Neuronal stem cell (in vitro differentiated cells): ENCODE measurements around the gene PKNOX2.

Experiments used
- DNase-seq: peaks from one replicate; pipeline ENCODE4 v3.0.0-alpha.2; 2013; ENCODE audit warnings: low spot score
- H2AFZ ChIP-seq: one replicate; pipeline ENCODE4 v1.6.1; 2013; ENCODE audit warnings: mild to moderate bottlenecking, low read length, inconsistent platforms
- H2AK5ac ChIP-seq: 2 replicates; pipeline ENCODE4 v1.6.1; 2013; ENCODE audit warnings: low read depth, mild to moderate bottlenecking, inconsistent platforms, low read length, moderate library complexity, mixed read lengths
- H2BK120ac ChIP-seq: 2 replicates; pipeline ENCODE4 v1.6.1; 2013; ENCODE audit warnings: low read depth, mild to moderate bottlenecking, inconsistent platforms, low read length, moderate library complexity, mixed read lengths
- H2BK12ac ChIP-seq: one replicate; pipeline ENCODE4 v1.6.1; 2013; ENCODE audit warnings: low read length, inconsistent platforms
- H2BK15ac ChIP-seq: 2 replicates; pipeline ENCODE4 v1.6.1; 2013; ENCODE audit warnings: mild to moderate bottlenecking, low read length, inconsistent platforms, mixed read lengths
- H2BK5ac ChIP-seq: one replicate; pipeline ENCODE4 v1.6.1; 2013; ENCODE audit warnings: inconsistent platforms, mild to moderate bottlenecking, low read length, moderate library complexity
- H3K14ac ChIP-seq: one replicate; pipeline ENCODE4 v1.6.1; 2013; ENCODE audit warnings: low read length, inconsistent platforms
- H3K18ac ChIP-seq: 2 replicates; pipeline ENCODE4 v1.6.1; 2013; ENCODE audit warnings: low read length, inconsistent platforms
- H3K23ac ChIP-seq: 2 replicates; pipeline ENCODE4 v1.6.1; 2013; ENCODE audit warnings: low read depth, mild to moderate bottlenecking, mixed read lengths, low read length, inconsistent platforms; ENCODE audit not compliant: poor library complexity
- H3K27ac ChIP-seq: replicated peaks from 3 replicates; pipeline ENCODE4 v1.5.1; 2013; ENCODE audit warnings: low read length, inconsistent platforms
- H3K27me3 ChIP-seq, 3 experiments: 2 replicates each; pipeline ENCODE4 v1.6.1; 2013; ENCODE audit warnings: low read length in 3 of 3, mild to moderate bottlenecking in 2 of 3, inconsistent platforms in 1 of 3, low read depth in 1 of 3, mixed read lengths in 1 of 3, moderate library complexity in 1 of 3; ENCODE audit not compliant: control insufficient read depth in 3 of 3, insufficient read depth in 3 of 3
- H3K36me3 ChIP-seq, 2 donors: replicated peaks in 1 of 2; 2 replicates each; pipeline ENCODE4 v1.6.1; 2013; ENCODE audit warnings: low read length in 2 of 2; ENCODE audit not compliant: control insufficient read depth in 2 of 2, insufficient read depth in 2 of 2
- H3K4ac ChIP-seq: 2 replicates; pipeline ENCODE4 v1.6.1; 2013; ENCODE audit warnings: inconsistent platforms, mild to moderate bottlenecking, low read length, moderate library complexity
- H3K4me1 ChIP-seq, 2 donors: 1 replicate in 1 of 2; 2 replicates in 1 of 2; pipeline ENCODE4 v1.6.1; 2013; ENCODE audit warnings: low read length in 2 of 2, low read depth in 1 of 2; ENCODE audit not compliant: control insufficient read depth in 2 of 2, insufficient read depth in 1 of 2
- H3K4me2 ChIP-seq: one replicate; pipeline ENCODE4 v1.6.1; 2013; ENCODE audit warnings: mild to moderate bottlenecking, low read length, inconsistent platforms; ENCODE audit not compliant: insufficient read depth, poor library complexity, severe bottlenecking
- H3K4me3 ChIP-seq, 2 donors: 2 replicates each; pipeline ENCODE4 v1.5.1; 2013; ENCODE audit warnings: low read length in 2 of 2, mild to moderate bottlenecking in 2 of 2, inconsistent platforms in 1 of 2, moderate library complexity in 1 of 2
- H3K79me1 ChIP-seq: one replicate; pipeline ENCODE4 v1.6.1; 2013; ENCODE audit warnings: low read depth, mild to moderate bottlenecking, inconsistent platforms, low read length, moderate library complexity
- H3K9ac ChIP-seq: one replicate; pipeline ENCODE4 v1.6.1; 2013; ENCODE audit warnings: mild to moderate bottlenecking, low read depth, low read length, inconsistent platforms; ENCODE audit not compliant: poor library complexity
- H3K9me3 ChIP-seq, 2 donors: replicated peaks in 1 of 2; 2 replicates each; pipeline versions ENCODE3 to v1.6.1; 2013; ENCODE audit warnings: low read length in 2 of 2, mild to moderate bottlenecking in 2 of 2, inconsistent platforms in 1 of 2, low read depth in 1 of 2, mixed read lengths in 1 of 2, moderate library complexity in 1 of 2; ENCODE audit not compliant: control insufficient read depth in 2 of 2, insufficient read depth in 1 of 2
- H4K8ac ChIP-seq: one replicate; pipeline ENCODE4 v1.6.1; 2013; ENCODE audit warnings: low read depth, mild to moderate bottlenecking, inconsistent platforms, low read length, moderate library complexity
- H4K91ac ChIP-seq: one replicate; pipeline ENCODE4 v1.6.1; 2013; ENCODE audit warnings: low read length, low read depth, mild to moderate bottlenecking, inconsistent platforms; ENCODE audit not compliant: poor library complexity
- WGBS, 2 donors: extraction: QIAGEN DNeasy Blood & Tissue Kit; methylation state at CpG; one replicate each; pipeline ENCODE4 v1.1.7; 2013; ENCODE audit warnings: missing lambda C conversion rate in 2 of 2, mixed read lengths in 1 of 2; ENCODE audit not compliant: insufficient read length in 2 of 2, insufficient replicate concordance in 1 of 2; ENCODE audit errors: extremely low coverage in 2 of 2; 5-methylcytosine and 5-hydroxymethylcytosine counted together

Gene PKNOX2

GRCh38 chr11:125384825-125385224 lies 220.3 kb downstream of the PKNOX2 start:
- Histone ChIP-seq H3K14ac (no peak overlapping the region), H3K9me3 (no peaks in the 10 kb centered on the region), H3K4me2 (no peak overlapping the region), H3K23ac (no peak overlapping the region), H3K18ac (no peak overlapping the region), H3K4me3 (no peak overlapping the region), H2BK120ac (no peak overlapping the region), H3K9ac (no peak overlapping the region), H3K36me3 (peaks cover 3 to 62% of the 10 kb centered on the region in 2 donors), H2AK5ac (no peak overlapping the region), H2AFZ (no peak overlapping the region), H2BK12ac (no peak overlapping the region), H2BK15ac (no peak overlapping the region), H4K8ac (no peak overlapping the region), H4K91ac (no peak overlapping the region), H3K79me1 (peaks cover 2% of the 10 kb centered on the region), H3K4me1 (peaks cover 0 to 20% of the 10 kb centered on the region in 2 donors), H2BK5ac (no peak overlapping the region), H3K27me3 (no peaks in the 10 kb centered on the region), H3K4ac (no peak overlapping the region), H3K27ac (no peak overlapping the region)
- no peak for DNase-seq
- WGBS, 2 donors = no CpG with 5 or more reads among the region's 4 CpGs

- H2BK15ac ChIP-seq = no peak overlapping the region
- no peaks in the 10 kb centered on the region for H3K79me1 ChIP-seq
- H3K4ac ChIP-seq = no peak overlapping the region
- H4K8ac ChIP-seq = no peak overlapping the region
- no CpG with 5 or more reads among the region's 9 CpGs for WGBS, 2 donors
- no peak overlapping the region for H3K4me2 ChIP-seq
- H3K9ac ChIP-seq = no peak overlapping the region
- H2BK120ac ChIP-seq = no peak overlapping the region
- H2AFZ ChIP-seq = no peak overlapping the region
- H2BK12ac ChIP-seq = no peak overlapping the region
- H4K91ac ChIP-seq = no peak overlapping the region
- no peak overlapping the region for H3K4me3 ChIP-seq
- no peak for DNase-seq
- no peaks in the 10 kb centered on the region for H3K9me3 ChIP-seq
- no peak overlapping the region for H3K27ac ChIP-seq
- H3K18ac ChIP-seq = no peak overlapping the region
- no peak overlapping the region for H2BK5ac ChIP-seq
- H3K27me3 ChIP-seq = no peaks in the 10 kb centered on the region
- no peak overlapping the region for H3K23ac ChIP-seq
- no peak overlapping the region for H3K14ac ChIP-seq
- peaks cover 0 to 5% of the 10 kb centered on the region in 2 donors for H3K4me1 ChIP-seq
- H3K36me3 ChIP-seq = peaks cover 3 to 51% of the 10 kb centered on the region in 2 donors
- no peak overlapping the region for H2AK5ac ChIP-seq
Measured at GRCh38 chr11:125387901-125388300, 223.3 kb downstream of the PKNOX2 start.

GRCh38 chr11:125388611-125389010 lies 224.1 kb downstream of the PKNOX2 start:
- Histone ChIP-seq H3K27ac (no peak overlapping the region), H3K4ac (no peak overlapping the region)
- WGBS, 2 donors = no CpG with 5 or more reads among the region's 7 CpGs

GRCh38 chr11:125389339-125390166 lies 225.0 kb downstream of the PKNOX2 start:
- H3K9me3 ChIP-seq = no peaks in the 10 kb centered on the region
- WGBS, 2 donors = no CpG with 5 or more reads among the region's 19 CpGs
- no peak overlapping the region for H3K27ac ChIP-seq
- no peak overlapping the region for H2AFZ ChIP-seq
- H2BK15ac ChIP-seq = peak overlapping the region; percentile 19
- no peaks in the 10 kb centered on the region for H3K79me1 ChIP-seq
- H4K8ac ChIP-seq = no peak overlapping the region
- H3K4me1 ChIP-seq = peaks cover 0 to 6% of the 10 kb centered on the region in 2 donors
- DNase-seq = no peak
- H3K4me2 ChIP-seq = no peak overlapping the region
- H3K23ac ChIP-seq = no peak overlapping the region
- no peaks in the 10 kb centered on the region for H3K27me3 ChIP-seq
- no peak overlapping the region for H3K9ac ChIP-seq
- H2AK5ac ChIP-seq = no peak overlapping the region
- H2BK5ac ChIP-seq = no peak overlapping the region
- no peak overlapping the region for H3K4me3 ChIP-seq
- peaks cover 3 to 57% of the 10 kb centered on the region in 2 donors for H3K36me3 ChIP-seq
- H4K91ac ChIP-seq = no peak overlapping the region
- no peak overlapping the region for H3K4ac ChIP-seq
- no peak overlapping the region for H3K14ac ChIP-seq
- no peak overlapping the region for H2BK120ac ChIP-seq
- H3K18ac ChIP-seq = no peak overlapping the region
- H2BK12ac ChIP-seq = no peak overlapping the region

More at GRCh38 chr11:125388611-125389010, 224.1 kb downstream of the PKNOX2 start:
- H3K9ac ChIP-seq = no peak overlapping the region
- no peak overlapping the region for H2BK15ac ChIP-seq
- no peak overlapping the region for H2BK12ac ChIP-seq
- no peak overlapping the region for H3K18ac ChIP-seq
- no peak overlapping the region for H3K14ac ChIP-seq
- no peak overlapping the region for H2BK120ac ChIP-seq
- no peak overlapping the region for H2AFZ ChIP-seq
- H3K79me1 ChIP-seq = no peaks in the 10 kb centered on the region
- no peaks in the 10 kb centered on the region for H3K9me3 ChIP-seq
- no peak overlapping the region for H3K23ac ChIP-seq
- no peak overlapping the region for H3K4me3 ChIP-seq
- H3K4me2 ChIP-seq = no peak overlapping the region
- no peak overlapping the region for H4K91ac ChIP-seq
- DNase-seq = no peak
- H3K4me1 ChIP-seq = peaks cover 0 to 2% of the 10 kb centered on the region in 2 donors
- peaks cover 3 to 57% of the 10 kb centered on the region in 2 donors for H3K36me3 ChIP-seq
- H2BK5ac ChIP-seq = no peak overlapping the region
- H2AK5ac ChIP-seq = no peak overlapping the region
- H3K27me3 ChIP-seq = no peaks in the 10 kb centered on the region
- H4K8ac ChIP-seq = no peak overlapping the region
